ENCODE measurements around the gene C19orf53. TPM values are rescaled to one million over a fixed set of nuclear protein-coding genes. Genes with fewer than 3 reads are reported as not detected.

C19orf53 gene
- total and polyA plus RNA-seq, 2 donors = 163 to 185 TPM

DNA sequence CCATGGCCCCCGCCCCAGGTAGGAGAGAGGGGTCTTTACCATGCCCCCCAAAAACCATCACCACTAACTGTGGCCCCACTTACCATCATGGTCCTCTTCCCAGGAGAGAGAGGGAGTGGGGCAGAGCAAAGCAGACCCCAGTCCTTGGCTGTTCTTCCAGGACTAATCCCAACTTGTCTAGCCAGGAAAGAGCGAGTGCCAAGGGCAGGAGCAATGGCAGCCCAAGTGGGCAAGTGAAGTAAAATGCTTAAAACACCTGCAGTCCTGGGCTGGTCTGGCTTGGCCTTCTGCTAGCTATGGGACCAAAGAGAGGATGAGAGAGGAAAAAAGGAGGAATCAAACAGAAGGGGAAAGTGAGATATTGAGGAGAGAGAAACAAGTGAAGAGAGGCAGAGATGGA lies 38.9 kb downstream of the C19orf53 start:
- H3K27ac ChIP-seq (ENCODE audit: low read depth in 1 of 2, low read length in 1 of 2) = no peak overlapping the region
- peaks cover 2 to 11% of the 10 kb centered on the region in 2 donors for H3K4me1 ChIP-seq (ENCODE audit: control insufficient read depth in 2 of 2, insufficient read depth in 2 of 2, low read length in 2 of 2)
- no peaks in the 10 kb centered on the region for H3K9me3 ChIP-seq (ENCODE audit: control insufficient read depth in 2 of 2, insufficient read depth in 1 of 2, low read length in 1 of 2)
- H3K36me3 ChIP-seq (ENCODE audit: control insufficient read depth in 2 of 2, insufficient read depth in 2 of 2, low read length in 1 of 2) = peaks cover 23 to 41% of the 10 kb centered on the region in 2 donors
- no peak overlapping the region for H3K4me3 ChIP-seq (ENCODE audit: low read length in 2 of 2)
- DNase-seq (ENCODE audit: low read depth in 6 of 9, low spot score in 9 of 9) = no peak
- no peaks in the 10 kb centered on the region for H3K27me3 ChIP-seq (ENCODE audit: control insufficient read depth in 2 of 2, insufficient read depth in 1 of 2, low read length in 1 of 2)
- 100% methylated on average over 2 of the region's 2 CpGs for WGBS

DNA sequence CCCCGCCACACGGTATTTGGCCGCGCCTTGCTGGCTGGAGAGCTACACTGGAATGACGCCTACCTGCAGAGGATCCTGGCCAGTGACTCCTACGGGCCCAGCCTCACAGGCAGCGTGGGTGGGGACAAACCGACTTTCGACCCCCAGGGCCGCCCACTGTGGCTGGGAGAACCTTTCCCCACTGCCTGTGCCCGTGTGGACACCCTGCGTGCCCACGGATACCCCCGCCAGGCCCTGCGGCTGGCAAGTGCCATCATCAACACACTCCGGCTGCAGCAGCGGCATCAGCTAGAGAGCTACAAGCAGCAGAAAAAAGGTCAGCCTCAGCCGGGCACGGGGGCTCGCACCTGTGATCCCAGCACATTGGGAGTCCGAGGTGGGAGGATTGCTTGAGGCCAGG lies 40.3 kb downstream of the C19orf53 start:
- no peak overlapping the region for H3K4me3 ChIP-seq (ENCODE audit: low read length in 2 of 2)
- no peaks in the 10 kb centered on the region for H3K9me3 ChIP-seq (ENCODE audit: control insufficient read depth in 2 of 2, insufficient read depth in 1 of 2, low read length in 1 of 2)
- H3K27ac ChIP-seq (ENCODE audit: low read depth in 1 of 2, low read length in 1 of 2) = no peak overlapping the region
- no peaks in the 10 kb centered on the region for H3K27me3 ChIP-seq (ENCODE audit: control insufficient read depth in 2 of 2, insufficient read depth in 1 of 2, low read length in 1 of 2)
- WGBS = 98% methylated on average over 21 of the region's 21 CpGs
- DNase-seq (ENCODE audit: low read depth in 6 of 9, low spot score in 9 of 9) = no peak
- peaks cover 20 to 35% of the 10 kb centered on the region in 2 donors for H3K36me3 ChIP-seq (ENCODE audit: control insufficient read depth in 2 of 2, insufficient read depth in 2 of 2, low read length in 1 of 2)
- peaks cover 2 to 13% of the 10 kb centered on the region in 2 donors for H3K4me1 ChIP-seq (ENCODE audit: control insufficient read depth in 2 of 2, insufficient read depth in 2 of 2, low read length in 2 of 2)

DNA sequence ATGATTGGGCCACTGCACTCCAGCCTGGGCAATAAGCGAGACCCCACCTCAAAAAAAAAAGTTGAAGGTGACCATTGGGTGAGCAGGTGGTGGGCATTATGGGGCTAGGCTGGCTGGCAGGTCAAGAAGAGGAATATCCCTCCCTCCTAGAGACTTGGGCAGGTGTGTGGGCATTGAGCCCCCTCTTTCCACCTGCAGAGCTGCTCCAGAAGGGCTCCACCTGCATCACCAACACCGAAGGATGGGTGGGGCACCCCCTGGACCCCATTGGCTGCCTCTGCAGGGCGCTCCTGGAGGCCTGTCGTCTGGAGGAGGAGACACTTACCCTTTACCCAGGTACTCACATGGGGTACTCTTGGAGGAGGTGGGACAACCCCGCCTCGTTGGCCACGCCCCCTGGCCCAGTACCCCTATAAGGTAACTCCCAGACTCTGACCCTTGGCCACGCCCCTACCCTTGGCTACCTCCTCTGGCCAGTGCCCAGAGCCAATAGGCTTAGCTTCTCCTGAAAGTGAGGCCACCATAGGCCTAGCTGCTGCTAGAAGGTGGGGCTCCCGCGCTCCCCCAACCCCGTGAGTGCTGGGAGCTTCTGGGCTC lies 42.9 kb downstream of the C19orf53 start:
- 83% methylated on average over 11 of the region's 11 CpGs for WGBS
- peak overlapping the region; percentile 15 to 66 for H3K27ac ChIP-seq (ENCODE audit: low read depth in 1 of 2, low read length in 1 of 2)
- no peaks in the 10 kb centered on the region for H3K27me3 ChIP-seq (ENCODE audit: control insufficient read depth in 2 of 2, insufficient read depth in 1 of 2, low read length in 1 of 2)
- no peak overlapping the region for H3K4me3 ChIP-seq (ENCODE audit: low read length in 2 of 2)
- H3K4me1 ChIP-seq (ENCODE audit: control insufficient read depth in 2 of 2, insufficient read depth in 2 of 2, low read length in 2 of 2) = peaks cover 2 to 13% of the 10 kb centered on the region in 2 donors
- no peak for DNase-seq (ENCODE audit: low read depth in 6 of 9, low spot score in 9 of 9)
- peaks cover 20 to 36% of the 10 kb centered on the region in 2 donors for H3K36me3 ChIP-seq (ENCODE audit: control insufficient read depth in 2 of 2, insufficient read depth in 2 of 2, low read length in 1 of 2)
- H3K9me3 ChIP-seq (ENCODE audit: control insufficient read depth in 2 of 2, insufficient read depth in 1 of 2, low read length in 1 of 2) = no peaks in the 10 kb centered on the region

DNA sequence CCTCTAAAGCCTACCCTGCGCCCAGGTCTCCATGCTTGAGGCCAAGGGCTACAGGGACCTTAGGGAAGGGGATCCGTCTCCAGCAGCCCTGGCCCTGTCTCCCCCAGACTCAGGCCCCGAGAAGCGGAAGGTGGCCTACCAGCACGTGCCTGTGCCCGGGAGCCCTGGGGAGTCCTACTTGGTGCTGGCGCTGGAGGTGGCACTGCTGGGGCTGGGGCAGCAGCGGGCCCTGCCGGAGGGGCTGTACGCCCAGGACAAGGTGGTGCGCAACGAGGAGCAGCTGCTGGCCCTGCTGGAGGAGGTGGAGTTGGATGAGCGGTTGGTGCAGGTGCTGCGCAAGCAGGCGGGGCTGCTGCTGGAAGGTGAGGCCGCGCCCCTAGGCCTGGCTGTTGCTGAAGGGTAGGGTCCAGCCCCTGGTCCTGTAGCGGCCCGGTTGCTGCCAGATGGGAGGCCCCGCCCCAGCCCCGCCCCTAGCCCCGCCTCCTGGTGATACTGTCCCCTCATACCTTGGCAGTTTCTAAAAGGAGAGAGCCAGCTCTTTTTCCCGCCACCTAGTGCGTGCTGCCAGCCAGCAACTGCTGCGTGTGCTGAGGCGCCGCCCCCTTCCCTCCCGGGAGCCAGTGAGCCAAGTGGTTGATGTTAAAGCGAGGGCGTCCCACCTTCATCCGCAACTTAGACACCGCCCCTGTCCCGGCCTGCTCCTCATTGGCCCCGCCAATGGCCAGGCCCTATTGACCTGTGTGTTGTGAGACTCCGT lies 43.5 kb downstream of the C19orf53 start:
- peaks cover 17 to 33% of the 10 kb centered on the region in 2 donors for H3K36me3 ChIP-seq (ENCODE audit: control insufficient read depth in 2 of 2, insufficient read depth in 2 of 2, low read length in 1 of 2)
- no peak overlapping the region for H3K4me3 ChIP-seq (ENCODE audit: low read length in 2 of 2)
- 80% methylated on average over 35 of the region's 35 CpGs for WGBS
- H3K27me3 ChIP-seq (ENCODE audit: control insufficient read depth in 2 of 2, insufficient read depth in 1 of 2, low read length in 1 of 2) = no peaks in the 10 kb centered on the region
- no peaks in the 10 kb centered on the region for H3K9me3 ChIP-seq (ENCODE audit: control insufficient read depth in 2 of 2, insufficient read depth in 1 of 2, low read length in 1 of 2)
- peak in 2 of 9 donors; percentile 32 to 54 for DNase-seq (ENCODE audit: low read depth in 6 of 9, low spot score in 9 of 9)
- H3K4me1 ChIP-seq (ENCODE audit: control insufficient read depth in 2 of 2, insufficient read depth in 2 of 2, low read length in 2 of 2) = peaks cover 2 to 13% of the 10 kb centered on the region in 2 donors
- peak overlapping the region; percentile 15 to 66 for H3K27ac ChIP-seq (ENCODE audit: low read depth in 1 of 2, low read length in 1 of 2)

DNA sequence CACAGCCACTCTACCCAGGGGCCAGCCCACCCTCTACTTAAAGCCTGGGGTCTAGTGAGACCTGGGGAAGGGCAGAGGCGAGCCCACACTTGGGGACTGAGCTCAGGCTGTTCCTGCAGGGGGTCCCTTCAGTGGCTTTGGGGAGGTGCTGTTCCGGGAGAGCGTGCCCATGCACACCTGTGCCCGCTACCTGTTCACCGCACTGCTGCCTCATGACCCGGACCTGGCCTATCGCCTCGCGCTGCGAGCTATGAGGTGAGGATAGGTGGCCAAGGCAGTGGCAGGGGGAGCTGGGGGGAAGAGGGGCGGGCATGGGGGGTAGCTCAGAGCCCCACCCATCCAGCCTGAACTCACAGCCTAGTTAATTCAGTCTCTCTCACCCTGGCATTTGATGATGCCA lies 45.0 kb downstream of the C19orf53 start:
- H3K4me1 ChIP-seq (ENCODE audit: control insufficient read depth in 2 of 2, insufficient read depth in 2 of 2, low read length in 2 of 2) = peaks cover 2 to 13% of the 10 kb centered on the region in 2 donors
- H3K4me3 ChIP-seq (ENCODE audit: low read length in 2 of 2) = no peak overlapping the region
- no peak for DNase-seq (ENCODE audit: low read depth in 6 of 9, low spot score in 9 of 9)
- no peaks in the 10 kb centered on the region for H3K9me3 ChIP-seq (ENCODE audit: control insufficient read depth in 2 of 2, insufficient read depth in 1 of 2, low read length in 1 of 2)
- no peaks in the 10 kb centered on the region for H3K27me3 ChIP-seq (ENCODE audit: control insufficient read depth in 2 of 2, insufficient read depth in 1 of 2, low read length in 1 of 2)
- no peak overlapping the region for H3K27ac ChIP-seq (ENCODE audit: low read depth in 1 of 2, low read length in 1 of 2)
- WGBS = 97% methylated on average over 11 of the region's 11 CpGs
- H3K36me3 ChIP-seq (ENCODE audit: control insufficient read depth in 2 of 2, insufficient read depth in 2 of 2, low read length in 1 of 2) = peaks cover 14 to 35% of the 10 kb centered on the region in 2 donors

DNA sequence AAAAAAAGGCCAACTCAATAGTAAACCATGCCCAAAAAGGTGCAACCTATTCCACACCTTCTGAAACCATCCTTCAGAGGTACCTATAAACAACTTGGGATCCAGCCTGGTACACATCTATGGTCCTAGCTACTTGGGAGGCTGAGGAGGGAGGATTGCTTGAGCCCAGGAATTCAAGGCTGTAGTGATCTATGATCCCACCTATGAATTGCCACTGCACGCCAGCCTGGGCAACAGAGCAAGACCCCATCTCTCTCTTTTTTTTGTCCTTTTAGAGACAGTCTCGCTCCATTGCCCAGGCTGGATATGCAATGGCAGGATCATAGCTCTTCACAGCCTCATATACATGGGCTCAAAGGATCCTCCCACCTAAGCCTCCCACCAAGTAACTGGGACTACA lies 47.0 kb downstream of the C19orf53 start:
- H3K27ac ChIP-seq (ENCODE audit: low read depth in 1 of 2, low read length in 1 of 2) = no peak overlapping the region
- H3K27me3 ChIP-seq (ENCODE audit: control insufficient read depth in 2 of 2, insufficient read depth in 1 of 2, low read length in 1 of 2) = no peaks in the 10 kb centered on the region
- peaks cover 2 to 13% of the 10 kb centered on the region in 2 donors for H3K4me1 ChIP-seq (ENCODE audit: control insufficient read depth in 2 of 2, insufficient read depth in 2 of 2, low read length in 2 of 2)
- no peak overlapping the region for H3K4me3 ChIP-seq (ENCODE audit: low read length in 2 of 2)
- H3K9me3 ChIP-seq (ENCODE audit: control insufficient read depth in 2 of 2, insufficient read depth in 1 of 2, low read length in 1 of 2) = no peaks in the 10 kb centered on the region
- no peak for DNase-seq (ENCODE audit: low read depth in 6 of 9, low spot score in 9 of 9)
- 100% methylated on average over 2 of the region's 2 CpGs for WGBS
- H3K36me3 ChIP-seq (ENCODE audit: control insufficient read depth in 2 of 2, insufficient read depth in 2 of 2, low read length in 1 of 2) = peaks cover 15 to 45% of the 10 kb centered on the region in 2 donors

DNA sequence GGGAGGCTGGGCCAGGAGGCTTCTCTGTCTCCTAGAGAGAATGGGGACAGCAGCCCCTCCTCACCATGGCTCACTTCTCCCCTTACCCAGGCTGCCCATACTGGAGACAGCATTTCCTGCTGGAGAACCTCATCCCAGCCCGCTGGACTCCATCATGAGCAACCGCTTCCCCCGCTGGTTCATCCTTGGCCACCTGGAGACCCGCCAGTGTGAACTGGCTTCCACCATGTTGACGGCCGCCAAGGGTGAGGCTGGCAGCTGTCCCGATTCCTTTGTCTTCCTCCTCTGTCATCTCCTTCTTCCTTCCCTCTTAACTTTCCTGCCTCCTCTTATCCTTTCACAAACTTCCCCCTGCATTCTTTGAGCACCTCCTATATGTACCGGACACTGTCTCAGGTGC lies 49.0 kb downstream of the C19orf53 start:
- Histone ChIP-seq H3K27ac (ENCODE audit: low read depth in 1 of 2, low read length in 1 of 2) (no peak overlapping the region), H3K4me3 (ENCODE audit: low read length in 2 of 2) (no peak overlapping the region), H3K9me3 (ENCODE audit: control insufficient read depth in 2 of 2, insufficient read depth in 1 of 2, low read length in 1 of 2) (no peaks in the 10 kb centered on the region), H3K27me3 (ENCODE audit: control insufficient read depth in 2 of 2, insufficient read depth in 1 of 2, low read length in 1 of 2) (no peaks in the 10 kb centered on the region), H3K4me1 (ENCODE audit: control insufficient read depth in 2 of 2, insufficient read depth in 2 of 2, low read length in 2 of 2) (peaks cover 0 to under 1% of the 10 kb centered on the region in 2 donors), H3K36me3 (ENCODE audit: control insufficient read depth in 2 of 2, insufficient read depth in 2 of 2, low read length in 1 of 2) (peaks cover 15 to 42% of the 10 kb centered on the region in 2 donors)
- WGBS = 97% methylated on average over 8 of the region's 8 CpGs
- no peak for DNase-seq (ENCODE audit: low read depth in 6 of 9, low spot score in 9 of 9)

DNA sequence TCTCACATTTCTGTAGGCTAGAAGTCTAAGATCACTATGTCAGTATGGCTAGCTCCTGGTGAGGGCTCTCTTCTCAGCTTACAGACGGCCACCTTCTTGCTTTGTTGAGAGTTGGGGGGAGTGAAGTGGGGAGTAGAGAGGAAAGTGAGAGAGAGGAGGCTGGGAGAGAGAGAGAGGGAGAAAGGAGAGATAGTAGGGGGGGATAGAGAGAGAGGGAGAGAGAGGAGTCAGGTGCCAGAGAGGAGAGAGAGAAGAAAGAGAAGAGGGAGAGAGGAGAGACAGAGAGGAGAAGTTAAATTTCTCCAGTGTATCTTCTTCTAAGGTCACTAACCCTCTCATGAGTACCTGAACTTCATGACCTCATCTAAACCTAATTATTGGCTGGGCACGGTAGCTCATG lies 49.6 kb downstream of the C19orf53 start:
- WGBS = 97% methylated on average over 2 of the region's 2 CpGs
- Histone ChIP-seq H3K27me3 (ENCODE audit: control insufficient read depth in 2 of 2, insufficient read depth in 1 of 2, low read length in 1 of 2) (no peaks in the 10 kb centered on the region), H3K27ac (ENCODE audit: low read depth in 1 of 2, low read length in 1 of 2) (no peak overlapping the region), H3K9me3 (ENCODE audit: control insufficient read depth in 2 of 2, insufficient read depth in 1 of 2, low read length in 1 of 2) (no peaks in the 10 kb centered on the region), H3K4me1 (ENCODE audit: control insufficient read depth in 2 of 2, insufficient read depth in 2 of 2, low read length in 2 of 2) (no peaks in the 10 kb centered on the region), H3K36me3 (ENCODE audit: control insufficient read depth in 2 of 2, insufficient read depth in 2 of 2, low read length in 1 of 2) (peaks cover 19 to 42% of the 10 kb centered on the region in 2 donors), H3K4me3 (ENCODE audit: low read length in 2 of 2) (no peak overlapping the region)
- no peak for DNase-seq (ENCODE audit: low read depth in 6 of 9, low spot score in 9 of 9)

DNA sequence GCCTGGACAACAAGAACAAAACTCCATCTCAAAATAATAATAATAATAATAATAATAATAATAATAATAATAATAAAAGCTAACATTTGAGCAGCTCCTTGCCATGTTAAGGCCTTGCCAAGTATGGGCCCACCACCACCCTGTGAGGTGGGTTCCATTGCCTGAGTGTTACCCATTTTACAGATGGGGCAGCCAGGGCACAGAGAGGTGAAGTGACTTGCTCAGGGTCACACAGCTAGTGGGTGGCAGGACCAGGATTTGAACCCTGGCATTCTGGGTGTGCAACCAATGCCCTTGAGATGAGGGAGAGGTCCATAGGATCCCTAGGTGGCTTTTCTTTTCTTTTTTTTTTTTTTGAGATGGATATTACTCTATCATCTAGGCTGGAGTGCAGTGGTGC lies 50.4 kb downstream of the C19orf53 start:
- Histone ChIP-seq H3K4me1 (ENCODE audit: control insufficient read depth in 2 of 2, insufficient read depth in 2 of 2, low read length in 2 of 2) (no peaks in the 10 kb centered on the region), H3K9me3 (ENCODE audit: control insufficient read depth in 2 of 2, insufficient read depth in 1 of 2, low read length in 1 of 2) (no peaks in the 10 kb centered on the region), H3K27me3 (ENCODE audit: control insufficient read depth in 2 of 2, insufficient read depth in 1 of 2, low read length in 1 of 2) (no peaks in the 10 kb centered on the region), H3K36me3 (ENCODE audit: control insufficient read depth in 2 of 2, insufficient read depth in 2 of 2, low read length in 1 of 2) (peaks cover 17 to 38% of the 10 kb centered on the region in 2 donors), H3K27ac (ENCODE audit: low read depth in 1 of 2, low read length in 1 of 2) (no peak overlapping the region), H3K4me3 (ENCODE audit: low read length in 2 of 2) (no peak overlapping the region)
- no peak for DNase-seq (ENCODE audit: low read depth in 6 of 9, low spot score in 9 of 9)
